Endothelial cell of umbilical vein (primary cell): ENCODE measurements around the gene GAST. TPM values are rescaled to one million over a fixed set of nuclear protein-coding genes. Genes with fewer than 3 reads are reported as not detected.

Experiments
- BruUV-seq: library from RNA; stranded (reverse); fragments of 400-500 nt; replicated peaks from 2 replicates; lab custom pipeline; 2021; lab: Mats Ljungman, UMichigan
- CTCF ChIA-PET: fragments of 300-600, 350-600 bp; sonication (Branson Sonifier 250); formaldehyde crosslinking; loops from one replicate; lab custom pipeline; 2021; ENCODE audit warnings: antibody characterized with exemption, inconsistent platforms; lab: Charles Lee
- POLR2A ChIA-PET: fragments of 300-600, 350-600 bp; sonication (Branson Sonifier 250); formaldehyde crosslinking; loops from one replicate; lab custom pipeline; 2021; ENCODE audit warnings: antibody characterized with exemption, inconsistent platforms; lab: Charles Lee
- DNase-seq: peaks from one replicate; pipeline ENCODE4 v3.0.0-alpha.2; 2011; ENCODE audit warnings: low read depth, low spot score
- FAIRE-seq: peaks from 2 replicates; lab custom pipeline; 2011; peaks lifted over from hg19 to GRCh38; lab: Jason Lieb, UNC
- H2AFZ ChIP-seq: 2 replicates; pipeline ENCODE4 v1.6.0; 2012; ENCODE audit warnings: low read depth, low read length, control low read depth, inconsistent platforms
- H3K27ac ChIP-seq: 2 replicates; pipeline ENCODE4 v1.5.1; 2011; ENCODE audit warnings: low read depth, mild to moderate bottlenecking, control low read depth, low read length, moderate library complexity; ENCODE audit not compliant: insufficient read depth
- H3K27me3 ChIP-seq, 2 experiments: 2 replicates each; pipeline versions ENCODE4 v1.6.0 to v1.6.1; 2011; ENCODE audit warnings: low read length in 2 of 2, mixed read lengths in 1 of 2; ENCODE audit not compliant: control insufficient read depth in 2 of 2, insufficient read depth in 2 of 2
- H3K36me3 ChIP-seq, 2 experiments: 2 replicates in 1 of 2; 3 replicates in 1 of 2; pipeline ENCODE4 v1.5.1; 2011; ENCODE audit warnings: low read length in 2 of 2, mild to moderate bottlenecking in 1 of 2, moderate library complexity in 1 of 2; ENCODE audit not compliant: control insufficient read depth in 2 of 2, insufficient read depth in 2 of 2; ENCODE audit errors: extremely low read depth in 1 of 2
- H3K4me1 ChIP-seq: 3 replicates; pipeline ENCODE4 v1.5.1; 2011; ENCODE audit warnings: mild to moderate bottlenecking, low read length; ENCODE audit not compliant: control insufficient read depth, insufficient read depth; ENCODE audit errors: extremely low read depth
- H3K4me2 ChIP-seq: 2 replicates; pipeline ENCODE4 v1.6.1; 2011; ENCODE audit warnings: low read length, control low read depth, mixed read lengths; ENCODE audit not compliant: insufficient read depth
- H3K4me3 ChIP-seq, 3 experiments: fragments of 200-600 bp in 1 of 3; sonication (generic), shearing (Covaris generic) in 1 of 3; replicated peaks in 1 of 3; 2 replicates each; pipeline ENCODE4 v1.5.1; 2011 to 2016; ENCODE audit warnings: control low read depth in 3 of 3, low read length in 3 of 3, mild to moderate bottlenecking in 2 of 3, inconsistent platforms in 1 of 3, low read depth in 1 of 3, moderate library complexity in 1 of 3; ENCODE audit not compliant: insufficient read depth in 1 of 3
- H3K79me2 ChIP-seq: 2 replicates; pipeline ENCODE4 v1.6.0; 2012; ENCODE audit warnings: low read length, inconsistent platforms; ENCODE audit not compliant: control insufficient read depth, insufficient read depth
- H3K9ac ChIP-seq: replicated peaks from 2 replicates; pipeline ENCODE3; 2011; ENCODE audit warnings: low read length, control low read depth; ENCODE audit not compliant: insufficient read depth; ENCODE audit errors: extremely low read depth
- H3K9me1 ChIP-seq: replicated peaks from 3 replicates; pipeline ENCODE4 v1.6.0; 2011; ENCODE audit warnings: mild to moderate bottlenecking, low read length; ENCODE audit not compliant: control insufficient read depth, insufficient read depth; ENCODE audit errors: extremely low read depth
- H3K9me3 ChIP-seq: replicated peaks from 2 replicates; pipeline ENCODE4 v1.5.1; 2012; ENCODE audit warnings: low read length, inconsistent platforms; ENCODE audit not compliant: control insufficient read depth, insufficient read depth
- H4K20me1 ChIP-seq: replicated peaks from 2 replicates; pipeline ENCODE3; 2011; ENCODE audit warnings: mild to moderate bottlenecking, low read length; ENCODE audit not compliant: control insufficient read depth, insufficient read depth; ENCODE audit errors: extremely low read depth
- EZH2 ChIP-seq: IDR thresholded peaks from 2 replicates; pipeline ENCODE4 v1.6.1; 2012; ENCODE audit warnings: borderline replicate concordance, low read depth, mild to moderate bottlenecking, moderate library complexity, low read length, inconsistent platforms; ENCODE audit not compliant: severe bottlenecking
- FOS ChIP-seq: IDR thresholded peaks from 2 replicates; pipeline ENCODE4 v1.6.1; 2011; ENCODE audit warnings: mild to moderate bottlenecking, low read length, moderate library complexity, borderline replicate concordance; ENCODE audit not compliant: insufficient read depth
- GATA2 ChIP-seq: IDR thresholded peaks from 2 replicates; pipeline ENCODE4 v1.7.0; 2011; ENCODE audit warnings: low read depth, mild to moderate bottlenecking, moderate library complexity, mixed read lengths, low read length; ENCODE audit not compliant: insufficient read length, insufficient read depth
- JUN ChIP-seq: IDR thresholded peaks from 2 replicates; pipeline ENCODE4 v1.6.1; 2011; ENCODE audit warnings: borderline replicate concordance, low read depth; ENCODE audit not compliant: insufficient read length, insufficient read depth
- MYC ChIP-seq: IDR thresholded peaks from one replicate; pipeline ENCODE4 v1.6.1; 2011; ENCODE audit warnings: mild to moderate bottlenecking, low read depth, low read length
- POLR2A ChIP-seq: IDR thresholded peaks from 2 replicates; pipeline ENCODE4 v1.6.1; 2012; ENCODE audit warnings: low read depth, mild to moderate bottlenecking, control low read depth, low read length
- POLR2AphosphoS5 ChIP-seq: IDR thresholded peaks from 2 replicates; pipeline ENCODE4 v1.6.1; 2012; ENCODE audit warnings: low read depth, mild to moderate bottlenecking, control low read depth, low read length, moderate library complexity; ENCODE audit not compliant: insufficient read depth
- dilution Hi-C: fragments of 300-500 bp; cut with MboI; formaldehyde crosslinking; loops from one replicate; pipeline ENCODE4 v1.15.0; 2019; ENCODE audit warnings: low sequenced_read_pairs; ENCODE audit not compliant: extremely low pct_ligation_motif_present
- intact Hi-C: fragments of 100-400 bp; cut with micrococcal nuclease; formaldehyde crosslinking; loops from one replicate; pipeline ENCODE4 v1.10.0; 2022
- polyA plus RNA-seq, 4 experiments: library from polyadenylated mRNA; depleted of rRNA in 3 of 4; stranded (reverse) in 3 of 4; unstranded in 1 of 4; fragments of >200 nt; gene quantifications; 2 replicates each; pipeline versions ENCODE4 v1.2.1 to v1.2.3, GENCODE V29; 2011 to 2012; ENCODE audit warnings: missing spikeins in 1 of 4
- total RNA-seq: library from RNA; stranded (reverse); gene quantifications from 2 replicates; pipeline ENCODE4 v1.2.3, GENCODE V29; 2021
- TF ChIP-seq, protein P1 (sequence below), 2 donors: IDR thresholded peaks; 1 replicate in 1 of 2; 2 replicates in 1 of 2; pipeline ENCODE4 v1.5.1; 2011; ENCODE audit warnings: low read length in 2 of 2, mild to moderate bottlenecking in 2 of 2, moderate library complexity in 2 of 2, control low read depth in 1 of 2, inconsistent platforms in 1 of 2, low read depth in 1 of 2; ENCODE audit not compliant: insufficient read depth in 1 of 2; ENCODE audit errors: extremely low read depth in 1 of 2
- TF ChIP-seq, protein P2 (sequence below): IDR thresholded peaks from 2 replicates; pipeline ENCODE4 v1.6.1; 2011; ENCODE audit not compliant: insufficient read depth, insufficient read length

The GAST gene
- total and polyA plus RNA-seq, 2 donors (not counting 3 experiments of a cell fraction or from before 2014, with no cell fraction given): not detected

DNA sequence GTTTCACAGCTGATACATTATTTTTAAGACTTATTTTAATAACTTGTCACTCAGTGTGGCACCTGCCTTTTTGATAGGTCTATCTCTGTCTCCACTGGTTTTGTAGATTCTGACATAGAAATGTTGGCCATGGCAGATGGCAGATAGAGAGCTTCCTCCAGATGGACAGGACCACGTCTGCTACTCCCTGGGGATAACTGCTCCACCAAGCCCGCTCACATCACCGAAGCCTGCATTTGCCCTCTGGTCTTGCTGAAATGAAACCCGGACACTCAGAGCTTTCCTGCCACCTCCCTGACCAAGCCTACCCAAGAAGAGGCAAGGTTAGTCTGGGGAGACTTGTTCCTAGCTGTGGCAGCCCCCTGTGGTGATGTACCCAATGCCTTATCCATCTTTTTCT, 38.7 kb downstream of the GAST start:
- no peak overlapping the region for H3K4me2 ChIP-seq
- intact Hi-C loops: no loop called here
- FAIRE-seq: no peak
- no peaks in the 10 kb centered on the region for H3K79me2 ChIP-seq
- H3K9ac ChIP-seq: no peak overlapping the region
- no peak overlapping the region for H2AFZ ChIP-seq
- H3K4me3 ChIP-seq: no peak overlapping the region
- no peak for TF ChIP-seq POLR2AphosphoS5
- TF ChIP-seq, protein P1, sequence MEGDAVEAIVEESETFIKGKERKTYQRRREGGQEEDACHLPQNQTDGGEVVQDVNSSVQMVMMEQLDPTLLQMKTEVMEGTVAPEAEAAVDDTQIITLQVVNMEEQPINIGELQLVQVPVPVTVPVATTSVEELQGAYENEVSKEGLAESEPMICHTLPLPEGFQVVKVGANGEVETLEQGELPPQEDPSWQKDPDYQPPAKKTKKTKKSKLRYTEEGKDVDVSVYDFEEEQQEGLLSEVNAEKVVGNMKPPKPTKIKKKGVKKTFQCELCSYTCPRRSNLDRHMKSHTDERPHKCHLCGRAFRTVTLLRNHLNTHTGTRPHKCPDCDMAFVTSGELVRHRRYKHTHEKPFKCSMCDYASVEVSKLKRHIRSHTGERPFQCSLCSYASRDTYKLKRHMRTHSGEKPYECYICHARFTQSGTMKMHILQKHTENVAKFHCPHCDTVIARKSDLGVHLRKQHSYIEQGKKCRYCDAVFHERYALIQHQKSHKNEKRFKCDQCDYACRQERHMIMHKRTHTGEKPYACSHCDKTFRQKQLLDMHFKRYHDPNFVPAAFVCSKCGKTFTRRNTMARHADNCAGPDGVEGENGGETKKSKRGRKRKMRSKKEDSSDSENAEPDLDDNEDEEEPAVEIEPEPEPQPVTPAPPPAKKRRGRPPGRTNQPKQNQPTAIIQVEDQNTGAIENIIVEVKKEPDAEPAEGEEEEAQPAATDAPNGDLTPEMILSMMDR (IDR thresholded peaks at IDR 0.05; ENCODE audit: extremely low read depth in 1 of 2, insufficient read depth in 1 of 2, low read depth in 1 of 2, low read length in 2 of 2): no peak
- TF ChIP-seq POLR2A: no peak
- no peak for TF ChIP-seq MYC
- no peak for TF ChIP-seq EZH2
- TF ChIP-seq, protein P2, sequence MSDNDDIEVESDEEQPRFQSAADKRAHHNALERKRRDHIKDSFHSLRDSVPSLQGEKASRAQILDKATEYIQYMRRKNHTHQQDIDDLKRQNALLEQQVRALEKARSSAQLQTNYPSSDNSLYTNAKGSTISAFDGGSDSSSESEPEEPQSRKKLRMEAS: no peak
- no peak for TF ChIP-seq FOS
- no peak for TF ChIP-seq JUN
- TF ChIP-seq GATA2: no peak
- H3K9me3 ChIP-seq: no peaks in the 10 kb centered on the region
- no peak for DNase-seq
- peaks cover 0 to under 1% of the 10 kb centered on the region in 2 experiments for H3K27me3 ChIP-seq
- H3K9me1 ChIP-seq: no peaks in the 10 kb centered on the region
- peaks cover 0 to 26% of the 10 kb centered on the region in 2 experiments for H3K36me3 ChIP-seq
- dilution Hi-C loops: no loop called here
- POLR2A ChIA-PET: interaction anchor here (1.2 to 1.3 kb wide), 2 partner anchors 27 to 35 kb away, joined by 3 read pairs; no protein-coding TSS in a partner anchor
- BruUV-seq: no TSS peak
- H4K20me1 ChIP-seq: no peaks in the 10 kb centered on the region
- H3K4me1 ChIP-seq: no peaks in the 10 kb centered on the region
- CTCF ChIA-PET: interaction anchor here (0.8 to 4.0 kb wide), 4 partner anchors 10 to 50 kb away, joined by 3 to 27 read pairs (median 16); partner anchors contain the start of gene JUP
- no peak overlapping the region for H3K27ac ChIP-seq
